ENCODE results near the gene DGCR2.

The DGCR2 gene

DNA sequence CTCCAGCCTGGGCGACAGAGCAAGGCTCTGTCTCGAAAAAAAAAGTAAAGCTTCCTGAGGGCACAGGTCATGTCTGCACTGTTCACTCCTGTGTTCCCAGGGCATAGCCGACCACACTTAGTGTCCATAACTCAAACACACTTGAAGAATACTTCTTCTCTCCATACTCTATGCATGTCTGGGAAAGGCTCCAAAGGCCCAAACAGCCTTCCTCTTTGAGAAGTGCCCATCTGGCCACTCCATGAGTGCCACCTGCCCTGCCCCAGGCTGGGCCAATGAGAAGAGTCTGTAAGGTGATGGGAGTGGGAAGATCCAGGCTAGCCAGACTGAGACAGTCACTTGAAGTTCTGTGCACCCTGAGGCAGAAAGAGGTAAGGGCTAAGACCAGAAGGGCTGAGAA is 24.7 kb downstream of the DGCR2 start:
- peaks cover 24% of the 10 kb centered on the region for H3K36me3 ChIP-seq (ENCODE audit: insufficient read depth, low read length)
- no peaks in the 10 kb centered on the region for H3K27me3 ChIP-seq (ENCODE audit: insufficient read depth, low read length, poor library complexity)
- no peaks in the 10 kb centered on the region for H3K4me1 ChIP-seq (ENCODE audit: insufficient read depth, low read length)
- no peak overlapping the region for H3K27ac ChIP-seq (ENCODE audit: low read length)
- H2AFZ ChIP-seq (ENCODE audit: low read depth, low read length), result no peak overlapping the region
- ATAC-seq (ENCODE audit: insufficient read depth, low read depth) (no peak), DNase-seq (no peak)
- H3K79me2 ChIP-seq (ENCODE audit: insufficient read depth, low read length), result peaks cover 77% of the 10 kb centered on the region
- H3K9me3 ChIP-seq (ENCODE audit: insufficient read depth, low read length, severe bottlenecking), result no peaks in the 10 kb centered on the region
- TF ChIP-seq CTCF (IDR thresholded peaks at IDR 0.05; ENCODE audit: borderline replicate concordance, extremely low read depth, low read length, poor library complexity, severe bottlenecking) (no peak), EZH2 (IDR thresholded peaks at IDR 0.05; ENCODE audit: borderline replicate concordance, low read depth, low read length, severe bottlenecking) (no peak)
- peaks cover 23% of the 10 kb centered on the region; the same call in 1 of the 2 replicates for H4K20me1 ChIP-seq (ENCODE audit: insufficient read depth, low read length)
- no peak overlapping the region for H3K9ac ChIP-seq (ENCODE audit: low read depth, low read length)
- no peak overlapping the region for H3K4me2 ChIP-seq (ENCODE audit: insufficient read depth, low read length)
- no peak overlapping the region for H3K4me3 ChIP-seq (ENCODE audit: low read depth in 1 of 2, low read length in 2 of 2)

- no peak overlapping the region for H3K27ac ChIP-seq (ENCODE audit: low read length)
- H3K36me3 ChIP-seq (ENCODE audit: insufficient read depth, low read length), result peaks cover 24% of the 10 kb centered on the region
- H2AFZ ChIP-seq (ENCODE audit: low read depth, low read length), result no peak overlapping the region
- no peak overlapping the region for H3K4me3 ChIP-seq (ENCODE audit: low read depth in 1 of 2, low read length in 2 of 2)
- ATAC-seq (ENCODE audit: insufficient read depth, low read depth) (no peak), DNase-seq (no peak)
- H3K4me1 ChIP-seq (ENCODE audit: insufficient read depth, low read length), result no peaks in the 10 kb centered on the region
- no peak overlapping the region for H3K4me2 ChIP-seq (ENCODE audit: insufficient read depth, low read length)
- no peaks in the 10 kb centered on the region for H3K27me3 ChIP-seq (ENCODE audit: insufficient read depth, low read length, poor library complexity)
- H3K9me3 ChIP-seq (ENCODE audit: insufficient read depth, low read length, severe bottlenecking), result no peaks in the 10 kb centered on the region
- no peak overlapping the region for H3K9ac ChIP-seq (ENCODE audit: low read depth, low read length)
- TF ChIP-seq EZH2 (IDR thresholded peaks at IDR 0.05; ENCODE audit: borderline replicate concordance, low read depth, low read length, severe bottlenecking) (no peak), CTCF (IDR thresholded peaks at IDR 0.05; ENCODE audit: borderline replicate concordance, extremely low read depth, low read length, poor library complexity, severe bottlenecking) (no peak)
- peaks cover 23% of the 10 kb centered on the region; the same call in 1 of the 2 replicates for H4K20me1 ChIP-seq (ENCODE audit: insufficient read depth, low read length)
- peaks cover 73% of the 10 kb centered on the region for H3K79me2 ChIP-seq (ENCODE audit: insufficient read depth, low read length)
These were observed 25.7 kb downstream of the DGCR2 start for GRCh38 chr22:19096555-19096954.

GRCh38 chr22:19094393-19094997 is 27.7 kb downstream of the DGCR2 start:
- Histone ChIP-seq H3K9me3 (ENCODE audit: insufficient read depth, low read length, severe bottlenecking) (no peaks in the 10 kb centered on the region), H3K4me1 (ENCODE audit: insufficient read depth, low read length) (no peaks in the 10 kb centered on the region), H2AFZ (ENCODE audit: low read depth, low read length) (no peak overlapping the region), H3K4me3 (ENCODE audit: low read depth in 1 of 2, low read length in 2 of 2) (no peak overlapping the region), H3K9ac (ENCODE audit: low read depth, low read length) (no peak overlapping the region), H3K4me2 (ENCODE audit: insufficient read depth, low read length) (no peak overlapping the region), H3K79me2 (ENCODE audit: insufficient read depth, low read length) (peaks cover 69% of the 10 kb centered on the region), H3K27ac (ENCODE audit: low read length) (no peak overlapping the region), H3K27me3 (ENCODE audit: insufficient read depth, low read length, poor library complexity) (no peaks in the 10 kb centered on the region), H4K20me1 (ENCODE audit: insufficient read depth, low read length) (peaks cover 14% of the 10 kb centered on the region; the same call in 1 of the 2 replicates), H3K36me3 (ENCODE audit: insufficient read depth, low read length) (peaks cover 23% of the 10 kb centered on the region)
- TF ChIP-seq CTCF (IDR thresholded peaks at IDR 0.05; ENCODE audit: borderline replicate concordance, extremely low read depth, low read length, poor library complexity, severe bottlenecking) (no peak), EZH2 (IDR thresholded peaks at IDR 0.05; ENCODE audit: borderline replicate concordance, low read depth, low read length, severe bottlenecking) (no peak)
- DNase-seq (no peak), ATAC-seq (ENCODE audit: insufficient read depth, low read depth) (no peak)

Measured in DND-41 (cell line).